ENCODE results near the gene SON. TPM values are rescaled to one million over a fixed set of nuclear protein-coding genes. Genes with fewer than 3 reads are reported as not detected.

Gene SON
- 73.8 and 89.7 TPM in 2 replicates for total RNA-seq

GRCh38 chr21:33542640-33543504 is at the start of gene SON:
Gene SON, plus strand, starts transcription at chr21:33543038. Its CDS starts 55 bp downstream, at chr21:33543093.

GRCh38 chr21:33541756-33542639 is 840 bp upstream of the SON start, which contains the start of gene GART:
Gene GART, minus strand, starts transcription at chr21:33542117. Its CDS starts 2,802 bp downstream, at chr21:33539315.

GRCh38 chr21:33588485-33589335 is 45.9 kb downstream of the SON start, which contains the start of gene DONSON:
Gene DONSON, minus strand, starts transcription at chr21:33588684. Its CDS starts 43 bp downstream, at chr21:33588641.

Other genes with a start within 250 kb of the SON start
- gene IFNAR1, start 218.1 kb upstream of the SON start, total RNA-seq: 16.2 and 24.5 TPM in 2 replicates
- 56.3 and 72.7 TPM in 2 replicates for gene IFNGR2, start 139.6 kb upstream of the SON start, total RNA-seq
- gene TMEM50B, start 63.1 kb upstream of the SON start, total RNA-seq: 20.3 and 20.4 TPM in 2 replicates
- gene DNAJC28, start 51.3 kb upstream of the SON start, total RNA-seq: 0.72 and 0.81 TPM in 2 replicates
- gene GART, start 921 bp upstream of the SON start, total RNA-seq: 52.7 and 57.0 TPM in 2 replicates
- 7.9 and 15.2 TPM in 2 replicates for gene DONSON, start 45.6 kb downstream of the SON start, total RNA-seq
- 11.9 and 22.2 TPM in 2 replicates for gene CRYZL1, start 98.7 kb downstream of the SON start, total RNA-seq
- 62.9 and 117 TPM in 2 replicates for gene ITSN1, start 99.5 kb downstream of the SON start, total RNA-seq